ENCODE measurements around the gene SLC27A6.

DNA sequence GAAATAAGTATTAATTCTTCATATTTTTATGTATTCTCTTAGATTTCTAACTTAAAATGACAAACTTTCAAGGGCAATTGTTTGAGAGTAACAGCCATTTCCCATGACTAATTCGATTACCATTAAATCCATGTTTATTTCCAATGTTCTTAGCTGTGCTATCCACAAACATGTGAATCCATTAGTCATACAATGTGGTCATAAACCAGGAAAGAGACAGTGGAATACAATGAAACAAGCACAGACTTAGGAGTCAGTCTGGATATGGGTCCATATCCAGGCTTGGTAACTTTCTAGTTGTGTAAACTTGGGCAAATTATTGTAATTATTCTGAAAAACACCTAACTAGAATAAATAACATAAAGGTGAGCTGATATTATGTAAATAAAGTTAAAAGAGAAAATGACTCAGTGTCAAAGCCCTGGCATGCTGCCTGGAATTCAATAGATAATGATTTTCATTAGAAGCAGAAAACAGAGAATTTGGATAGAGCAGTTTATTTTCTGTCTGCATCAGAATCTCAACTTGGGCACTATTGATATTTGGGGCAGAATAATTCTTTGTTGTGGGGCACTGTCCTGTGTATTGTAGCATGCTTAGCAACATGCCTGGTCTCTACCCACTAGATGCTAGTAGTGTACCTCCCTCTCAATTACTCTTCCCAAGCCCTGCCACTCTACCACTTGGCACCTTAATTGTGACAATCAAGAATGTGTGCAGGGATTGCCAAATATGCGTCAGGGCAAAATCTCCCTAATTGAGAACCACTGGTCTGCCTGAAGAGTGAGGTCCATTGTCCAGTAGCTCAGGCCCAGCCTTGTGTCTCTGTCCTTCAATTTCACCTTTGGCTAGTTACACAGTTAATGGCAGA lies 44.7 kb upstream of the SLC27A6 start:
- TF ChIP-seq CTCF (IDR thresholded peaks at IDR 0.05) (no peak), POLR2A (IDR thresholded peaks at IDR 0.05) (no peak), POLR2AphosphoS5 (IDR thresholded peaks at IDR 0.05) (no peak)

All from breast epithelium (tissue), 3 donors.